Subcutaneous abdominal adipose tissue (tissue), 5 donors: ENCODE measurements around the gene RAC2.

Experiments
- H3K27ac ChIP-seq: one replicate; pipeline ENCODE4 v1.7.0; 2013; ENCODE audit warnings: low read depth, mild to moderate bottlenecking, inconsistent platforms, low read length, moderate library complexity
- H3K27me3 ChIP-seq, 5 donors: one replicate each; pipeline ENCODE4 v1.7.0; 2013; ENCODE audit warnings: low read length in 5 of 5, inconsistent platforms in 1 of 5; ENCODE audit not compliant: control insufficient read depth in 5 of 5, insufficient read depth in 4 of 5
- H3K36me3 ChIP-seq, 5 donors: one replicate each; pipeline ENCODE4 v1.7.0; 2013; ENCODE audit warnings: low read length in 5 of 5; ENCODE audit not compliant: control insufficient read depth in 5 of 5, insufficient read depth in 5 of 5
- H3K4me1 ChIP-seq, 5 donors: one replicate each; pipeline ENCODE4 v1.7.0; 2013; ENCODE audit warnings: low read length in 5 of 5, mild to moderate bottlenecking in 3 of 5, moderate library complexity in 1 of 5; ENCODE audit not compliant: control insufficient read depth in 5 of 5, insufficient read depth in 5 of 5
- H3K4me3 ChIP-seq, 5 donors: one replicate each; pipeline ENCODE4 v1.7.0; 2013; ENCODE audit warnings: low read length in 5 of 5, low read depth in 1 of 5
- H3K9ac ChIP-seq, 5 donors: one replicate each; pipeline ENCODE4 v1.7.0; 2013; ENCODE audit warnings: low read length in 5 of 5, mild to moderate bottlenecking in 4 of 5, moderate library complexity in 3 of 5
- H3K9me3 ChIP-seq, 5 donors: one replicate each; pipeline ENCODE4 v1.7.0; 2013; ENCODE audit warnings: low read length in 5 of 5; ENCODE audit not compliant: control insufficient read depth in 5 of 5
- donor health status: healthy.
- donor health status: healthy.
- donor health status: healthy.
- donor health status: healthy.
- donor health status: healthy.

RAC2 gene

GRCh38 chr22:37244114-37244921, at the start of gene RAC2:
TSS of gene RAC2 (minus strand) at chr22:37244269. CDS start at chr22:37244148, 121 bp downstream.
- Histone ChIP-seq H3K9ac (peak within 1 kb of the TSS in 3 of 5 donors; percentile 46 to 65 (median 53)), H3K27me3 (peaks cover 11 to 57% (median 37%) of the 10 kb centered on the region in 5 donors), H3K36me3 (peaks cover 0 to 4% (median 0%) of the 10 kb centered on the region in 5 donors), H3K4me1 (peaks cover 0 to 38% (median 16%) of the 10 kb centered on the region in 5 donors), H3K4me3 (peak within 1 kb of the TSS; percentile 19 to 63 (median 50)), H3K9me3 (no peaks in the 10 kb centered on the region), H3K27ac (no peak within 1 kb of the TSS)

- H3K4me3 ChIP-seq = no peak overlapping the region
- H3K27ac ChIP-seq = no peak overlapping the region
- peaks cover 0 to 2% (median 0%) of the 10 kb centered on the region in 5 donors for H3K9me3 ChIP-seq
- H3K36me3 ChIP-seq = peaks cover 0 to 59% (median 2%) of the 10 kb centered on the region in 5 donors
- H3K9ac ChIP-seq = no peak overlapping the region
- peaks cover 2 to 25% (median 4%) of the 10 kb centered on the region in 5 donors for H3K27me3 ChIP-seq
- H3K4me1 ChIP-seq = peaks cover 0 to 61% (median 2%) of the 10 kb centered on the region in 5 donors
Measured at GRCh38 chr22:37293172-37293571, 49.1 kb upstream of the RAC2 start.

GRCh38 chr22:37292641-37293040, 48.6 kb upstream of the RAC2 start:
- H3K9me3 ChIP-seq = peaks cover 0 to 2% (median 0%) of the 10 kb centered on the region in 5 donors
- H3K27me3 ChIP-seq = peaks cover 2 to 25% (median 4%) of the 10 kb centered on the region in 5 donors
- H3K4me1 ChIP-seq = peaks cover 0 to 61% (median 3%) of the 10 kb centered on the region in 5 donors
- no peak overlapping the region for H3K27ac ChIP-seq
- H3K4me3 ChIP-seq = no peak overlapping the region
- no peak overlapping the region for H3K9ac ChIP-seq
- H3K36me3 ChIP-seq = peaks cover 0 to 59% (median 2%) of the 10 kb centered on the region in 5 donors

- Histone ChIP-seq H3K9me3 (peaks cover 0 to 2% (median 0%) of the 10 kb centered on the region in 5 donors), H3K4me1 (peaks cover 0 to 66% (median 6%) of the 10 kb centered on the region in 5 donors), H3K4me3 (no peak overlapping the region), H3K27me3 (peaks cover 2 to 26% (median 7%) of the 10 kb centered on the region in 5 donors), H3K27ac (no peak overlapping the region), H3K9ac (no peak overlapping the region), H3K36me3 (peaks cover 0 to 54% (median 2%) of the 10 kb centered on the region in 5 donors)
Measured at GRCh38 chr22:37291559-37292298, 47.7 kb upstream of the RAC2 start.

GRCh38 chr22:37290737-37291136, 46.7 kb upstream of the RAC2 start:
- Histone ChIP-seq H3K4me1 (peaks cover 0 to 69% (median 6%) of the 10 kb centered on the region in 5 donors), H3K27me3 (peaks cover 2 to 28% (median 13%) of the 10 kb centered on the region in 5 donors), H3K9me3 (peaks cover 0 to 2% (median 0%) of the 10 kb centered on the region in 5 donors), H3K9ac (no peak overlapping the region), H3K27ac (no peak overlapping the region), H3K4me3 (no peak overlapping the region), H3K36me3 (peaks cover 0 to 46% (median under 1%) of the 10 kb centered on the region in 5 donors)

GRCh38 chr22:37289156-37289735, 45.2 kb upstream of the RAC2 start:
- Histone ChIP-seq H3K27ac (no peak overlapping the region), H3K36me3 (peaks cover 0 to 34% (median 0%) of the 10 kb centered on the region in 5 donors), H3K4me3 (no peak overlapping the region), H3K27me3 (peaks cover 2 to 33% (median 16%) of the 10 kb centered on the region in 5 donors), H3K4me1 (peaks cover 0 to 65% (median 6%) of the 10 kb centered on the region in 5 donors), H3K9ac (no peak overlapping the region), H3K9me3 (peaks cover 0 to 2% (median 0%) of the 10 kb centered on the region in 5 donors)

GRCh38 chr22:37288521-37288920, 44.5 kb upstream of the RAC2 start:
- peaks cover 0 to 65% (median 6%) of the 10 kb centered on the region in 5 donors for H3K4me1 ChIP-seq

GRCh38 chr22:37287550-37287951, 43.5 kb upstream of the RAC2 start:
- H3K27ac ChIP-seq = no peak overlapping the region
- no peaks in the 10 kb centered on the region for H3K9me3 ChIP-seq
- H3K4me3 ChIP-seq = no peak overlapping the region
- H3K4me1 ChIP-seq = peaks cover 0 to 59% (median 6%) of the 10 kb centered on the region in 5 donors
- H3K27me3 ChIP-seq = peaks cover 9 to 34% (median 23%) of the 10 kb centered on the region in 5 donors
- H3K9ac ChIP-seq = no peak overlapping the region
- peaks cover 0 to 26% (median 0%) of the 10 kb centered on the region in 5 donors for H3K36me3 ChIP-seq

More at GRCh38 chr22:37288521-37288920, 44.5 kb upstream of the RAC2 start:
- no peak overlapping the region for H3K4me3 ChIP-seq
- peaks cover 7 to 38% (median 24%) of the 10 kb centered on the region in 5 donors for H3K27me3 ChIP-seq
- H3K36me3 ChIP-seq = peaks cover 0 to 34% (median 0%) of the 10 kb centered on the region in 5 donors
- no peak overlapping the region for H3K27ac ChIP-seq
- H3K9ac ChIP-seq = no peak overlapping the region
- H3K9me3 ChIP-seq = peaks cover 0 to 2% (median 0%) of the 10 kb centered on the region in 5 donors

GRCh38 chr22:37285937-37286336, 41.9 kb upstream of the RAC2 start:
- peaks cover 9 to 33% (median 29%) of the 10 kb centered on the region in 5 donors for H3K27me3 ChIP-seq

More at GRCh38 chr22:37285937-37286336, 41.9 kb upstream of the RAC2 start:
- Histone ChIP-seq H3K4me1 (peaks cover 0 to 53% (median 13%) of the 10 kb centered on the region in 5 donors), H3K36me3 (peaks cover 0 to 19% (median 0%) of the 10 kb centered on the region in 5 donors), H3K27ac (no peak overlapping the region), H3K9me3 (peaks cover 0 to 1% (median 0%) of the 10 kb centered on the region in 5 donors), H3K9ac (no peak overlapping the region), H3K4me3 (peak overlapping the region in 2 of 5 donors; percentile 4 to 10)
